SK-N-SH (cell line): ENCODE results near the gene BCAN. TPM values are rescaled to one million over a fixed set of nuclear protein-coding genes. Genes with fewer than 3 reads are reported as not detected.

ENCODE experiments used
- CTCF ChIA-PET: fragments of 300-600, 350-600 bp; formaldehyde crosslinking; extraction: SDS; loops from one replicate; lab custom pipeline; 2021; lab: Yijun Ruan, JAX
- POLR2A ChIA-PET: fragments of 350-600 bp; sonication (Branson Sonifier 250); formaldehyde crosslinking; extraction: SDS; loops from one replicate; lab custom pipeline; 2020; ENCODE audit warnings: antibody characterized with exemption, inconsistent platforms; lab: Yijun Ruan, JAX
- DNase-seq: peaks from one replicate; pipeline ENCODE4 v3.0.0; 2012
- H2AFZ ChIP-seq: fragments of 200-600 bp; sonication (generic); 2 replicates; pipeline ENCODE4 v1.8.1; 2016; ENCODE audit warnings: antibody characterized with exemption, mild to moderate bottlenecking, low read depth
- H3F3A ChIP-seq: fragments of 200-600 bp; sonication (generic); replicated peaks from 2 replicates; pipeline ENCODE3; 2016; ENCODE audit warnings: antibody characterized with exemption, mild to moderate bottlenecking; ENCODE audit not compliant: insufficient read depth
- H3K27ac ChIP-seq, 2 experiments: fragments of 200-500 bp in 1 of 2; fragments of 200-600 bp in 1 of 2; sonication (Bioruptor generic) in 1 of 2; sonication (generic), shearing (Covaris generic) in 1 of 2; 2 replicates each; pipeline versions ENCODE4 v1.5.1 to v1.6.1; 2014 to 2016; ENCODE audit warnings: low read depth in 2 of 2, inconsistent platforms in 1 of 2, low read length in 1 of 2, mild to moderate bottlenecking in 1 of 2, mixed read lengths in 1 of 2
- H3K27me3 ChIP-seq: fragments of 200-600 bp; sonication (generic), shearing (Covaris generic); 2 replicates; pipeline ENCODE4 v1.6.1; 2016; ENCODE audit warnings: mixed run types; ENCODE audit not compliant: insufficient read depth
- H3K36me3 ChIP-seq, 2 experiments: fragments of 200-500 bp in 1 of 2; fragments of 200-600 bp in 1 of 2; sonication (Bioruptor generic) in 1 of 2; sonication (generic) in 1 of 2; replicated peaks in 1 of 2; 2 replicates each; pipeline versions ENCODE3 to v1.5.1; 2014 to 2016; ENCODE audit warnings: low read length in 1 of 2, mild to moderate bottlenecking in 1 of 2; ENCODE audit not compliant: insufficient read depth in 2 of 2, control insufficient read depth in 1 of 2
- H3K4me1 ChIP-seq, 2 experiments: fragments of 200-500 bp in 1 of 2; fragments of 200-600 bp in 1 of 2; sonication (Bioruptor generic) in 1 of 2; sonication (generic), shearing (Covaris generic) in 1 of 2; 2 replicates each; pipeline versions ENCODE4 v1.5.1 to v1.6.1; 2014 to 2016; ENCODE audit warnings: low read depth in 1 of 2, low read length in 1 of 2, mixed run types in 1 of 2; ENCODE audit not compliant: insufficient read depth in 2 of 2, control insufficient read depth in 1 of 2
- H3K4me2 ChIP-seq: fragments of 200-600 bp; sonication (generic), shearing (Covaris generic); 2 replicates; pipeline ENCODE4 v1.6.1; 2017; ENCODE audit warnings: mixed run types
- H3K4me3 ChIP-seq, 2 experiments: fragments of 200-500 bp in 1 of 2; fragments of 200-600 bp in 1 of 2; sonication (Bioruptor generic) in 1 of 2; sonication (generic), shearing (Covaris generic) in 1 of 2; 2 replicates each; pipeline versions ENCODE4 v1.5.1 to v1.8.1; 2014 to 2016; ENCODE audit warnings: low read depth in 2 of 2, inconsistent platforms in 1 of 2, low read length in 1 of 2, mild to moderate bottlenecking in 1 of 2, mixed read lengths in 1 of 2, moderate library complexity in 1 of 2
- H3K79me2 ChIP-seq: fragments of 200-600 bp; sonication (generic); 2 replicates; pipeline ENCODE4 v1.8.1; 2017; ENCODE audit warnings: mild to moderate bottlenecking; ENCODE audit not compliant: insufficient read depth
- H3K9ac ChIP-seq: fragments of 200-600 bp; sonication (generic); 2 replicates; pipeline ENCODE4 v1.6.1; 2017; ENCODE audit warnings: mixed run types
- H3K9me2 ChIP-seq: fragments of 200-600 bp; sonication (generic); 2 replicates; pipeline ENCODE4 v1.6.1; 2017; ENCODE audit warnings: mixed run types
- H3K9me3 ChIP-seq: fragments of 200-600 bp; sonication (generic); 2 replicates; pipeline ENCODE4 v1.6.1; 2017; ENCODE audit warnings: mixed run types, mild to moderate bottlenecking, moderate library complexity
- H4K20me1 ChIP-seq: fragments of 200-600 bp; sonication (generic); 2 replicates; pipeline ENCODE4 v1.6.1; 2017; ENCODE audit warnings: mild to moderate bottlenecking, mixed run types; ENCODE audit not compliant: insufficient read depth
- MEF2A ChIP-seq: IDR thresholded peaks from 2 replicates; pipeline ENCODE4 v1.4.0; 2012; ENCODE audit warnings: low read depth, borderline replicate concordance
- MXI1 ChIP-seq: IDR thresholded peaks from 2 replicates; pipeline ENCODE4 v1.6.1; 2012; ENCODE audit warnings: mild to moderate bottlenecking, low read depth, low read length, improper control_type of control experiment
- PBX3 ChIP-seq: IDR thresholded peaks from 2 replicates; pipeline ENCODE4; 2012
- SIN3A ChIP-seq: IDR thresholded peaks from 2 replicates; pipeline ENCODE4 v1.6.1; 2012; ENCODE audit warnings: low read depth, mild to moderate bottlenecking, low read length, moderate library complexity, borderline replicate concordance
- SMC3 ChIP-seq: IDR thresholded peaks from 2 replicates; pipeline ENCODE4 v1.6.1; 2012; ENCODE audit warnings: low read depth, low read length, improper control_type of control experiment
- WGBS: methylation state at CpG from one replicate; pipeline ENCODE4 v1.1.6; 2017; ENCODE audit warnings: low lambda C conversion rate; 5-methylcytosine and 5-hydroxymethylcytosine counted together
- polyA plus RNA-seq, 3 experiments: library from polyadenylated mRNA; depleted of rRNA; stranded (reverse); fragments of >200 nt; gene quantifications; 2 replicates each; pipeline ENCODE4 v1.2.3, GENCODE V29; 2012
- TF ChIP-seq, protein P1 (sequence below): IDR thresholded peaks from 2 replicates; pipeline ENCODE4 v1.6.1; 2012; ENCODE audit warnings: mild to moderate bottlenecking, low read depth, low read length, moderate library complexity

The BCAN gene
- polyA plus RNA-seq, 1 of the 3 experiments (the other 2 are of a cell fraction) = 0.25 TPM

GRCh38 chr1:156667610-156667967 lies 25.7 kb downstream of the BCAN start (continued):
- TF ChIP-seq, protein P1, sequence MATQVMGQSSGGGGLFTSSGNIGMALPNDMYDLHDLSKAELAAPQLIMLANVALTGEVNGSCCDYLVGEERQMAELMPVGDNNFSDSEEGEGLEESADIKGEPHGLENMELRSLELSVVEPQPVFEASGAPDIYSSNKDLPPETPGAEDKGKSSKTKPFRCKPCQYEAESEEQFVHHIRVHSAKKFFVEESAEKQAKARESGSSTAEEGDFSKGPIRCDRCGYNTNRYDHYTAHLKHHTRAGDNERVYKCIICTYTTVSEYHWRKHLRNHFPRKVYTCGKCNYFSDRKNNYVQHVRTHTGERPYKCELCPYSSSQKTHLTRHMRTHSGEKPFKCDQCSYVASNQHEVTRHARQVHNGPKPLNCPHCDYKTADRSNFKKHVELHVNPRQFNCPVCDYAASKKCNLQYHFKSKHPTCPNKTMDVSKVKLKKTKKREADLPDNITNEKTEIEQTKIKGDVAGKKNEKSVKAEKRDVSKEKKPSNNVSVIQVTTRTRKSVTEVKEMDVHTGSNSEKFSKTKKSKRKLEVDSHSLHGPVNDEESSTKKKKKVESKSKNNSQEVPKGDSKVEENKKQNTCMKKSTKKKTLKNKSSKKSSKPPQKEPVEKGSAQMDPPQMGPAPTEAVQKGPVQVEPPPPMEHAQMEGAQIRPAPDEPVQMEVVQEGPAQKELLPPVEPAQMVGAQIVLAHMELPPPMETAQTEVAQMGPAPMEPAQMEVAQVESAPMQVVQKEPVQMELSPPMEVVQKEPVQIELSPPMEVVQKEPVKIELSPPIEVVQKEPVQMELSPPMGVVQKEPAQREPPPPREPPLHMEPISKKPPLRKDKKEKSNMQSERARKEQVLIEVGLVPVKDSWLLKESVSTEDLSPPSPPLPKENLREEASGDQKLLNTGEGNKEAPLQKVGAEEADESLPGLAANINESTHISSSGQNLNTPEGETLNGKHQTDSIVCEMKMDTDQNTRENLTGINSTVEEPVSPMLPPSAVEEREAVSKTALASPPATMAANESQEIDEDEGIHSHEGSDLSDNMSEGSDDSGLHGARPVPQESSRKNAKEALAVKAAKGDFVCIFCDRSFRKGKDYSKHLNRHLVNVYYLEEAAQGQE = no peak

DNA sequence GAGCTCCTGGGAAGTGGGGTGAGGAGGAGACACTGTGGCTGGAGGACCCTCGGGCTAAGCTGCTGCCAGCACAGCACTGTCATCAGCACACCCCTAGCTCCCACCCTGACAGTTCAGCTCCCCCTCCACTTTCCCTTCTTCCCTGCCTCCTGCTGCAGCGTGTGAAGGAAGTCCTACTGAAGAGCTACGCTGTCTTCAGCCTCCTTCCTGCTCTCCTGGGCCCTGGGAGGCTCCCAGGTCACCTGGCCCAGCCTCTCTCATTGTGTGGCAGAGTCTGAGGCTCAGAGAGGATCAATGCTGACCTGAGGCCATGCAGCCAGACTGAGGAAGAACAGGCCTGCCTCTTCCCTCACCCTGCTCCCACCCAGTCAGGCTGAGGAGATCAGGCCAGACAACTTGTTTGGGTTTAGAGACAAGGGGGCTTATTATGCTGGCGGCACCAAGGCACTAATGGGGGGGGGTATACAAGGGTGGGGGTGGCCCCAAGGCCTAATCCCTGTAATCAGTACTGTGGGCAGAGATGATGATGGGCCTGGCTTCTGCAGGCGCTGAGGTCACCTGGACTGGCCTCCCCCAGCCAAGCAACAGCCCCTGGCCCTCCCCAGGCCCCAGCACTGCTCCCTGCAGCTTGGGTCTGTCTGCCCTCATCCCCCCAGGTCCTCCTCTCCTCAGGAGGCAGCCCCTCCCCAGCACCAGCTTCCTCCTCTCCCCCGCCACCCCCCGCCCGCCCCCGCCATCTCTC lies 26.2 kb downstream of the BCAN start:
- CTCF ChIA-PET = interaction anchor here (0.6 to 3.9 kb wide), 10 partner anchors 9 to 58 kb away, joined by 3 to 28 read pairs (median 6); partner anchors contain the start of genes HAPLN2 and NES
- Histone ChIP-seq H3K4me1 (peaks cover 13 to 44% of the 10 kb centered on the region in 2 experiments; a peak in 3 of 4 replicates), H3K9me2 (no peaks in the 10 kb centered on the region), H3K27ac (peak overlapping the region in 1 of 2 experiments; percentile 75; a peak in 2 of 4 replicates), H3K4me2 (no peak overlapping the region), H3K9me3 (no peaks in the 10 kb centered on the region), H3K4me3 (no peak overlapping the region), H3F3A (no peaks in the 10 kb centered on the region), H4K20me1 (no peaks in the 10 kb centered on the region), H2AFZ (no peak overlapping the region), H3K79me2 (no peaks in the 10 kb centered on the region), H3K27me3 (no peaks in the 10 kb centered on the region), H3K9ac (no peak overlapping the region), H3K36me3 (peaks cover 12 to 19% of the 10 kb centered on the region in 2 experiments)
- WGBS = 84% methylated on average over 4 of the region's 9 CpGs
- DNase-seq = no peak
- POLR2A ChIA-PET = interaction anchor here (0.6 to 2.1 kb wide), 3 partner anchors 9 to 545 kb away, joined by 3 to 18 read pairs (median 3); partner anchors contain the start of gene NES
- TF ChIP-seq SIN3A = no peak
- TF ChIP-seq SMC3 = 0 out of 2 replicates have a peak, but pooled peaks have one; percentile 7

DNA sequence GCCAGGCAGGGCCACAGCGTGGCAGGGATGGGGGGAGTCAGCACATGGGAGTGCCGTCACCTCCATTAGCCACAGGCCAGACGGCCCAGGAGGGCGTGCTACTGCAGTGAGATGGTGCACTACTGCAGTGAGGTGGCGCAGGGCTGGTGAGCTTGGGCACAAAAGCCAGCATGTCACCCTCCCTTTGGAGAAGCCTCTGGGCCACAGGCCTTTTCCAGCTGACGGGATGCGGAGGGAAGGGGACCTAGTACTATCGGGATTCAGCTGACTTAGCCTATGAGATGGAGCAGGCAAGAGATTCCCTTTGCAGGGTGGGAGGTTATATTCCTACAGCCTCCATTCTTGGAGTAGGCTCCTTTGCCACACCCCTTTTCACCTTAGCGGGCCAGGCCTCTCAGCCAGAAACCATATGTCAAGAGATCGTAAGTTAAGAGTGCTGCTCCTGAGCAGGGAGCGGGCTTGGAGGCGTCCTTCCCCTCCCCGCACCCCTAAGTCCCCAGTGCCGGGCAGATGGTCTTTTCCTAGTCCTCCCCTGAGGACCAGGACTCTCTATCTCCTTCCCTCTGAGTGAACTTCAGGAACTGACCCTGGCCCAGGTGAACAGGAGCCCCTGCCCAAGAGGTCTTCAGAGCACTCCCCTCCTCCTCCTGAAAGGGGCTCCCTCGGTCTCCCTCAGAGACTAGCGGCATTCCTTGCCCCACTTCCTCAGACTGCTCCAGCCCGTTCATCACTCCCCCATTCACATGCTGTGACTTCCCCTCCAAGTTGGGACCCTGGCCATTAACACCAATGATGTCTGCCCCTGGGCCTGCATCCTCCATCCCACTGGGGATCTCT lies 27.1 kb downstream of the BCAN start:
- Histone ChIP-seq H3F3A (no peaks in the 10 kb centered on the region), H3K4me3 (no peak overlapping the region), H4K20me1 (no peaks in the 10 kb centered on the region), H3K36me3 (peaks cover 12 to 22% of the 10 kb centered on the region in 2 experiments), H3K4me1 (peaks cover 9 to 51% of the 10 kb centered on the region in 2 experiments; a peak in 3 of 4 replicates), H3K9me3 (no peaks in the 10 kb centered on the region), H3K27me3 (no peaks in the 10 kb centered on the region), H2AFZ (no peak overlapping the region), H3K9me2 (no peaks in the 10 kb centered on the region), H3K4me2 (no peak overlapping the region), H3K9ac (no peak overlapping the region), H3K27ac (peak overlapping the region in 1 of 2 experiments; percentile 75; a peak in 2 of 4 replicates), H3K79me2 (no peaks in the 10 kb centered on the region)
- POLR2A ChIA-PET = interaction anchor here (2.1 kb wide), 1 partner anchor 8 kb away, joined by 18 read pairs; the partner anchor contains the start of gene NES
- peak; percentile 66 for DNase-seq
- TF ChIP-seq MEF2A (no peak), MXI1 (peak; percentile 53; the same call in 1 of the 2 replicates), PBX3 (no peak)
- WGBS = 89% methylated on average over 14 of the region's 17 CpGs
- CTCF ChIA-PET = interaction anchor here (0.7 to 3.9 kb wide), 9 partner anchors 9 to 57 kb away, joined by 3 to 28 read pairs (median 5); partner anchors contain the start of gene NES
